ENCODE data around the gene NDUFB3.
A peak's percentile ranks its signal among the peaks of the same experiment; 100 is the strongest.

NDUFB3 gene

DNA sequence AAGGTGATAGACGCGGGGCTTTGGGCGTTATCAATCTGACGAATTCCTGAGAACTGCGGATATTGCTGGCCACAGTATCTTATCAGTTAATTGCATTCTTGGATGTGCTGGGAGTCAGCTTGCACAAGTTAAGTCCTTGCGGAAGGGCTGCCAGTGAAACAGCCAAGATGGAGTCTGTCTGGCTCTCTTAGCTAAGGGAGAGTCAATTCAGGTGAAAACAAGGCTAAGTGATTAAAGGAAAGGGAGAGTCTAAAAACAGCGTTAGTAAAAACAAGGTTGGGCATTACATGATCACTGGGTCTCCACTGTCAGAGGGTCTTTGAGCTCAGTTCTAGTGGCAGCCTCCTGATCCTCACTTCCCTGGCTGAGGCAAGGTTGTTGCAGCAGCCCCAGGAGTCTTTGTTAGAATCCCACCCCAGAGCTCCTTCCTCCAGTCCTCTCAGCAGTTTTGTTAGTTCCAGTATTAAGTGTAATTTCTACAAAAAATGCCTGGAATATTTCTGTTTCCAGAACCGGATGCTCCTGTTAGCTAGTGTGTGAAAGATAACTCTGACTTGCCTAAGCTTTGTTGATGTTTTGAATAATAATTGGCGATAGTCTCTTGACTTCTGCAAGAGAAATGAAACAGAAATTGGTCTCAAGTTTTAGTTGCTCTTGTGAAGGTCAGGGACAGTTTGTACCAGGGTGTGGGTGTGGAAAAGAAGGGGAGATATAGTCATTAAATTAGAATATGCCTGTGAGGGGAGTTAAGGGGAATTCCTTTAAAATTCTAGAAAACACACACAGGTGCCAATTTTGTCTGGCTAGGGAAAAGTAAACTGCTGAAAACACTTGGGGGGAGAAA is 54.7 kb downstream of the NDUFB3 start:
- ATAC-seq = peak; percentile 40
- TF ChIP-seq, protein P1, sequence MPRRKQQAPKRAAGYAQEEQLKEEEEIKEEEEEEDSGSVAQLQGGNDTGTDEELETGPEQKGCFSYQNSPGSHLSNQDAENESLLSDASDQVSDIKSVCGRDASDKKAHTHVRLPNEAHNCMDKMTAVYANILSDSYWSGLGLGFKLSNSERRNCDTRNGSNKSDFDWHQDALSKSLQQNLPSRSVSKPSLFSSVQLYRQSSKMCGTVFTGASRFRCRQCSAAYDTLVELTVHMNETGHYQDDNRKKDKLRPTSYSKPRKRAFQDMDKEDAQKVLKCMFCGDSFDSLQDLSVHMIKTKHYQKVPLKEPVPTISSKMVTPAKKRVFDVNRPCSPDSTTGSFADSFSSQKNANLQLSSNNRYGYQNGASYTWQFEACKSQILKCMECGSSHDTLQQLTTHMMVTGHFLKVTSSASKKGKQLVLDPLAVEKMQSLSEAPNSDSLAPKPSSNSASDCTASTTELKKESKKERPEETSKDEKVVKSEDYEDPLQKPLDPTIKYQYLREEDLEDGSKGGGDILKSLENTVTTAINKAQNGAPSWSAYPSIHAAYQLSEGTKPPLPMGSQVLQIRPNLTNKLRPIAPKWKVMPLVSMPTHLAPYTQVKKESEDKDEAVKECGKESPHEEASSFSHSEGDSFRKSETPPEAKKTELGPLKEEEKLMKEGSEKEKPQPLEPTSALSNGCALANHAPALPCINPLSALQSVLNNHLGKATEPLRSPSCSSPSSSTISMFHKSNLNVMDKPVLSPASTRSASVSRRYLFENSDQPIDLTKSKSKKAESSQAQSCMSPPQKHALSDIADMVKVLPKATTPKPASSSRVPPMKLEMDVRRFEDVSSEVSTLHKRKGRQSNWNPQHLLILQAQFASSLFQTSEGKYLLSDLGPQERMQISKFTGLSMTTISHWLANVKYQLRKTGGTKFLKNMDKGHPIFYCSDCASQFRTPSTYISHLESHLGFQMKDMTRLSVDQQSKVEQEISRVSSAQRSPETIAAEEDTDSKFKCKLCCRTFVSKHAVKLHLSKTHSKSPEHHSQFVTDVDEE (CRISPR knock-in tag; IDR thresholded peaks at IDR 0.05) = peak; percentile 98
- TF ChIP-seq ARNTL (CRISPR knock-in tag; IDR thresholded peaks at IDR 0.05; ENCODE audit: borderline replicate concordance, low read depth) (peak; percentile 75), CSDC2 (CRISPR knock-in tag; IDR thresholded peaks at IDR 0.05) (peak; percentile 100), TCF4 (CRISPR knock-in tag; IDR thresholded peaks at IDR 0.05; ENCODE audit: borderline replicate concordance) (peak; percentile 67; the same call in 1 of the 2 replicates), ESRRG (CRISPR knock-in tag; IDR thresholded peaks at IDR 0.05) (peak; percentile 98), ZNF8 (CRISPR knock-in tag; IDR thresholded peaks at IDR 0.05) (peak; percentile 66; the same call in 1 of the 2 replicates), ISL1 (CRISPR knock-in tag; IDR thresholded peaks at IDR 0.05) (peak; percentile 96), ZC3H10 (CRISPR knock-in tag; IDR thresholded peaks at IDR 0.05) (peak; percentile 93), SNAI2 (CRISPR knock-in tag; IDR thresholded peaks at IDR 0.05) (peak; percentile 100), ZFP30 (CRISPR knock-in tag; IDR thresholded peaks at IDR 0.05) (peak; percentile 72), PPARA (CRISPR knock-in tag; IDR thresholded peaks at IDR 0.05; ENCODE audit: borderline replicate concordance) (no peak), TOX (CRISPR knock-in tag; IDR thresholded peaks at IDR 0.05; ENCODE audit: borderline replicate concordance) (peak; percentile 81), RARB (CRISPR knock-in tag; IDR thresholded peaks at IDR 0.05) (peak; percentile 89; the same call in 1 of the 2 replicates), ZNF565 (CRISPR knock-in tag; conservative IDR thresholded peaks at IDR 0.05; ENCODE audit: low read depth) (peak; percentile 97), BACH2 (CRISPR knock-in tag; IDR thresholded peaks at IDR 0.05; ENCODE audit: borderline replicate concordance) (no peak), OSR1 (CRISPR knock-in tag; IDR thresholded peaks at IDR 0.05) (peak; percentile 87; the same call in 1 of the 2 replicates), ZNF70 (CRISPR knock-in tag; IDR thresholded peaks at IDR 0.05) (no peak; the same call in 1 of the 2 replicates), ZFP3 (CRISPR knock-in tag; IDR thresholded peaks at IDR 0.05) (peak; percentile 97), GLIS3 (CRISPR knock-in tag; IDR thresholded peaks at IDR 0.05) (peak; percentile 97)
- TF ChIP-seq, protein P2, sequence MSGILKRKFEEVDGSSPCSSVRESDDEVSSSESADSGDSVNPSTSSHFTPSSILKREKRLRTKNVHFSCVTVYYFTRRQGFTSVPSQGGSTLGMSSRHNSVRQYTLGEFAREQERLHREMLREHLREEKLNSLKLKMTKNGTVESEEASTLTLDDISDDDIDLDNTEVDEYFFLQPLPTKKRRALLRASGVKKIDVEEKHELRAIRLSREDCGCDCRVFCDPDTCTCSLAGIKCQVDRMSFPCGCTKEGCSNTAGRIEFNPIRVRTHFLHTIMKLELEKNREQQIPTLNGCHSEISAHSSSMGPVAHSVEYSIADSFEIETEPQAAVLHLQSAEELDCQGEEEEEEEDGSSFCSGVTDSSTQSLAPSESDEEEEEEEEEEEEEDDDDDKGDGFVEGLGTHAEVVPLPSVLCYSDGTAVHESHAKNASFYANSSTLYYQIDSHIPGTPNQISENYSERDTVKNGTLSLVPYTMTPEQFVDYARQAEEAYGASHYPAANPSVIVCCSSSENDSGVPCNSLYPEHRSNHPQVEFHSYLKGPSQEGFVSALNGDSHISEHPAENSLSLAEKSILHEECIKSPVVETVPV (CRISPR knock-in tag; IDR thresholded peaks at IDR 0.05) = peak; percentile 89
- TF ChIP-seq, protein P3, sequence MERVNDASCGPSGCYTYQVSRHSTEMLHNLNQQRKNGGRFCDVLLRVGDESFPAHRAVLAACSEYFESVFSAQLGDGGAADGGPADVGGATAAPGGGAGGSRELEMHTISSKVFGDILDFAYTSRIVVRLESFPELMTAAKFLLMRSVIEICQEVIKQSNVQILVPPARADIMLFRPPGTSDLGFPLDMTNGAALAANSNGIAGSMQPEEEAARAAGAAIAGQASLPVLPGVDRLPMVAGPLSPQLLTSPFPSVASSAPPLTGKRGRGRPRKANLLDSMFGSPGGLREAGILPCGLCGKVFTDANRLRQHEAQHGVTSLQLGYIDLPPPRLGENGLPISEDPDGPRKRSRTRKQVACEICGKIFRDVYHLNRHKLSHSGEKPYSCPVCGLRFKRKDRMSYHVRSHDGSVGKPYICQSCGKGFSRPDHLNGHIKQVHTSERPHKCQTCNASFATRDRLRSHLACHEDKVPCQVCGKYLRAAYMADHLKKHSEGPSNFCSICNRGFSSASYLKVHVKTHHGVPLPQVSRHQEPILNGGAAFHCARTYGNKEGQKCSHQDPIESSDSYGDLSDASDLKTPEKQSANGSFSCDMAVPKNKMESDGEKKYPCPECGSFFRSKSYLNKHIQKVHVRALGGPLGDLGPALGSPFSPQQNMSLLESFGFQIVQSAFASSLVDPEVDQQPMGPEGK (CRISPR knock-in tag; IDR thresholded peaks at IDR 0.05; ENCODE audit: borderline replicate concordance) = peak; percentile 92
- TF ChIP-seq, protein P4, sequence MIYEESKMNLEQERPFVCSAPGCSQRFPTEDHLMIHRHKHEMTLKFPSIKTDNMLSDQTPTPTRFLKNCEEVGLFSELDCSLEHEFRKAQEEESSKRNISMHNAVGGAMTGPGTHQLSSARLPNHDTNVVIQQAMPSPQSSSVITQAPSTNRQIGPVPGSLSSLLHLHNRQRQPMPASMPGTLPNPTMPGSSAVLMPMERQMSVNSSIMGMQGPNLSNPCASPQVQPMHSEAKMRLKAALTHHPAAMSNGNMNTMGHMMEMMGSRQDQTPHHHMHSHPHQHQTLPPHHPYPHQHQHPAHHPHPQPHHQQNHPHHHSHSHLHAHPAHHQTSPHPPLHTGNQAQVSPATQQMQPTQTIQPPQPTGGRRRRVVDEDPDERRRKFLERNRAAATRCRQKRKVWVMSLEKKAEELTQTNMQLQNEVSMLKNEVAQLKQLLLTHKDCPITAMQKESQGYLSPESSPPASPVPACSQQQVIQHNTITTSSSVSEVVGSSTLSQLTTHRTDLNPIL (CRISPR knock-in tag; IDR thresholded peaks at IDR 0.05; ENCODE audit: low read depth) = peak; percentile 97
- TF ChIP-seq, protein P5, sequence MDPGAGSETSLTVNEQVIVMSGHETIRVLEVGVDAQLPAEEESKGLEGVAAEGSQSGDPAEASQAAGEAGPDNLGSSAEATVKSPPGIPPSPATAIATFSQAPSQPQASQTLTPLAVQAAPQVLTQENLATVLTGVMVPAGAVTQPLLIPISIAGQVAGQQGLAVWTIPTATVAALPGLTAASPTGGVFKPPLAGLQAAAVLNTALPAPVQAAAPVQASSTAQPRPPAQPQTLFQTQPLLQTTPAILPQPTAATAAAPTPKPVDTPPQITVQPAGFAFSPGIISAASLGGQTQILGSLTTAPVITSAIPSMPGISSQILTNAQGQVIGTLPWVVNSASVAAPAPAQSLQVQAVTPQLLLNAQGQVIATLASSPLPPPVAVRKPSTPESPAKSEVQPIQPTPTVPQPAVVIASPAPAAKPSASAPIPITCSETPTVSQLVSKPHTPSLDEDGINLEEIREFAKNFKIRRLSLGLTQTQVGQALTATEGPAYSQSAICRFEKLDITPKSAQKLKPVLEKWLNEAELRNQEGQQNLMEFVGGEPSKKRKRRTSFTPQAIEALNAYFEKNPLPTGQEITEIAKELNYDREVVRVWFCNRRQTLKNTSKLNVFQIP (CRISPR knock-in tag; IDR thresholded peaks at IDR 0.05; ENCODE audit: borderline replicate concordance, low read depth) = peak; percentile 83; the same call in 1 of the 2 replicates

DNA sequence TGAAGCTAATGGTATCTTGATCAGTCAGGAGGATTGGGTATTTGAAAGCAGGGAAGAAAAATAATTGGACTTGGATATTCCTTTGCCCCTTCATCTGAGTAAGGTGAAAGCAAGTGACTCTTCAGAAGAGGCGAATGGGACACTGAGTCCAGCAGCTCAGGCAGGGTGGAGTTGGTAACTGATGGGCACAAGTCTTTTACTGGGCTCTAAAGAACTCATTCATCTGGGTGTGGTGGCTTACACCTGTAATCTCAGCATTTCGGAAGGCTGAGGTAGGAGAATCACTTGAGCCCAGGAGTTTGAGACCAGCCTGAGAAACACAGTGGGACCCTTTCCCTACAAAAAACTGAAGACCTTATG is 55.3 kb downstream of the NDUFB3 start:
- peak; percentile 5; the same call in 2 of the 3 replicates for ATAC-seq
- TF ChIP-seq, protein P4 (CRISPR knock-in tag; IDR thresholded peaks at IDR 0.05; ENCODE audit: low read depth) = no peak
- TF ChIP-seq CSDC2 (CRISPR knock-in tag; IDR thresholded peaks at IDR 0.05) (no peak), BACH2 (CRISPR knock-in tag; IDR thresholded peaks at IDR 0.05; ENCODE audit: borderline replicate concordance) (no peak), RARB (CRISPR knock-in tag; IDR thresholded peaks at IDR 0.05) (no peak), OSR1 (CRISPR knock-in tag; IDR thresholded peaks at IDR 0.05) (no peak), ARNTL (CRISPR knock-in tag; IDR thresholded peaks at IDR 0.05; ENCODE audit: borderline replicate concordance, low read depth) (no peak), ZC3H10 (CRISPR knock-in tag; IDR thresholded peaks at IDR 0.05) (no peak), ISL1 (CRISPR knock-in tag; IDR thresholded peaks at IDR 0.05) (no peak), PPARA (CRISPR knock-in tag; IDR thresholded peaks at IDR 0.05; ENCODE audit: borderline replicate concordance) (no peak), GLIS3 (CRISPR knock-in tag; IDR thresholded peaks at IDR 0.05) (no peak), ZNF70 (CRISPR knock-in tag; IDR thresholded peaks at IDR 0.05) (no peak), ZFP30 (CRISPR knock-in tag; IDR thresholded peaks at IDR 0.05) (no peak)
- TF ChIP-seq, protein P1 (CRISPR knock-in tag; IDR thresholded peaks at IDR 0.05) = no peak
